Choroid plexus epithelial cell (primary cell): ENCODE data around the gene TAF3.

ENCODE experiments used
- DNase-seq: peaks from one replicate; pipeline ENCODE4 v3.0.0-alpha.2; 2010; ENCODE audit warnings: low read depth
- H3K4me3 ChIP-seq: 2 replicates; pipeline ENCODE4 v1.5.1; 2011; ENCODE audit warnings: low read depth, mild to moderate bottlenecking, control low read depth, low read length, moderate library complexity
- TF ChIP-seq, protein P1 (sequence below): conservative IDR thresholded peaks from 2 replicates; pipeline ENCODE4 v1.5.1; 2011; ENCODE audit warnings: low read depth, mild to moderate bottlenecking, control low read depth, inconsistent platforms, low read length, moderate library complexity

TAF3 gene

DNA sequence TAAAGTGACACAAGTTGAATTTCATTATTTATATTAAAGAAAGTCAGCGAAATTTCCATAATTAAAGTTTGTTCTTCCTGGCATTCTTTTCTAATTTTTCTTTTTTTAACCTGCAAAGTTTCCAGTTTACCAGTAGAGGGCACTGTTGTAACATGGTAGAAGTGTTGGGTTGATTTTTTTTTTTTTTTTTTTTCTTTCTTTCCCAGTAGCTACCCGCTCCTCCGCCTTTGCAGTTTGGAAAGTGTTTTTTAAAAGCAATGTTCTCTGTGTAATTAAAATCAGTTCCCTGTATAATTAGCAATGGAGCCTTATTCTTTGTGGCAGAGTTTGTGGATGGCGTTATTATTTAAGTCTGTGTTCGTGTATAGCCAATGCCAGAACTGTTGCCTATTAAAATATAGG, 53.7 kb downstream of the TAF3 start:
- peak; percentile 34 for DNase-seq

DNA sequence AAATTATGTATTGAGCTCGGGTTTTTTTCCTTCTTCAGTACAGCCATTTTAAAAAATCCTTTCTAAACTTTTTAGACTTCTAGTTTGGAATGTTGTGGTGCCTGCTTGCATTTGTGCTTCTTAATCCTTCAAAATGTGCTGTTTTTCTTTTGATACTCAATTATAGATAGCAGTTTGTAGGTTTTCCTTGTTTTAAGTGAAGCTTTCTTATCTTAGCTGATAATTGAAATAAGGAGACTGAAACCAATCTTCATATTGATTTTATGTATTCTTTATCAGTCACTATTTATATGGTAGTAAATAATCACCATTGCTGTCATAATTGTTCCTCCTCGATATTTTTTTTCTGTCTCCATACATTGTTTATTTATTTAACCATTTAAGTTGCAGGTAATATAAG, 56.6 kb downstream of the TAF3 start:
- H3K4me3 ChIP-seq, result no peak overlapping the region
- no peak for DNase-seq
- TF ChIP-seq, protein P1, sequence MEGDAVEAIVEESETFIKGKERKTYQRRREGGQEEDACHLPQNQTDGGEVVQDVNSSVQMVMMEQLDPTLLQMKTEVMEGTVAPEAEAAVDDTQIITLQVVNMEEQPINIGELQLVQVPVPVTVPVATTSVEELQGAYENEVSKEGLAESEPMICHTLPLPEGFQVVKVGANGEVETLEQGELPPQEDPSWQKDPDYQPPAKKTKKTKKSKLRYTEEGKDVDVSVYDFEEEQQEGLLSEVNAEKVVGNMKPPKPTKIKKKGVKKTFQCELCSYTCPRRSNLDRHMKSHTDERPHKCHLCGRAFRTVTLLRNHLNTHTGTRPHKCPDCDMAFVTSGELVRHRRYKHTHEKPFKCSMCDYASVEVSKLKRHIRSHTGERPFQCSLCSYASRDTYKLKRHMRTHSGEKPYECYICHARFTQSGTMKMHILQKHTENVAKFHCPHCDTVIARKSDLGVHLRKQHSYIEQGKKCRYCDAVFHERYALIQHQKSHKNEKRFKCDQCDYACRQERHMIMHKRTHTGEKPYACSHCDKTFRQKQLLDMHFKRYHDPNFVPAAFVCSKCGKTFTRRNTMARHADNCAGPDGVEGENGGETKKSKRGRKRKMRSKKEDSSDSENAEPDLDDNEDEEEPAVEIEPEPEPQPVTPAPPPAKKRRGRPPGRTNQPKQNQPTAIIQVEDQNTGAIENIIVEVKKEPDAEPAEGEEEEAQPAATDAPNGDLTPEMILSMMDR, result no peak

More for the DNA sequence above, 53.7 kb downstream of the TAF3 start:
- TF ChIP-seq, protein P1, result peak; percentile 69
- H3K4me3 ChIP-seq, result peak overlapping the region; percentile 49

- TF ChIP-seq, protein P1, result no peak
- DNase-seq, result no peak
These were observed 58.3 kb downstream of the TAF3 start for GRCh38 chr10:7876541-7877127.

GRCh38 chr10:7881119-7881518, 62.8 kb downstream of the TAF3 start:
- H3K4me3 ChIP-seq, result no peak overlapping the region
- TF ChIP-seq, protein P1, result no peak
- DNase-seq, result no peak

More at GRCh38 chr10:7876541-7877127, 58.3 kb downstream of the TAF3 start:
- no peak overlapping the region for H3K4me3 ChIP-seq

DNA sequence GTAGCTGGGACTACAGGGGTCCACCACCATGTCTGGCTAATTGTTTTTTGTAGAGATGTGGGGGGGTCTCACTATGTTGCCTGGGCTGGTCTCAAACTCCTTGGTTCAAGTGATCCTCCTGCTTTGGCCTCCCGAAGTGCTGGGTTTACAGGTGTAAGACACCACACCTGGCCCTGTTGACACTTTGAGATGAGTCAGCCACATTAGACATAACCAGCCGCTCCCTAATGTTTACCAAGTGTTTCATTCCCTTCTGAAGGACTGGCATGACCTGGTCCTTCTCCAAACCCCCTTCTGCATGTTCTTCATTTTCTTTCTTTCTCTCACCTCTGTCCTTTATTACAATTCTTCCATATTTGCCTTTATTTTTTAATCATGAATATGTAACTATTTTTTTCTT, 67.8 kb downstream of the TAF3 start:
- no peak overlapping the region for H3K4me3 ChIP-seq
- TF ChIP-seq, protein P1, result no peak
- DNase-seq, result no peak

DNA sequence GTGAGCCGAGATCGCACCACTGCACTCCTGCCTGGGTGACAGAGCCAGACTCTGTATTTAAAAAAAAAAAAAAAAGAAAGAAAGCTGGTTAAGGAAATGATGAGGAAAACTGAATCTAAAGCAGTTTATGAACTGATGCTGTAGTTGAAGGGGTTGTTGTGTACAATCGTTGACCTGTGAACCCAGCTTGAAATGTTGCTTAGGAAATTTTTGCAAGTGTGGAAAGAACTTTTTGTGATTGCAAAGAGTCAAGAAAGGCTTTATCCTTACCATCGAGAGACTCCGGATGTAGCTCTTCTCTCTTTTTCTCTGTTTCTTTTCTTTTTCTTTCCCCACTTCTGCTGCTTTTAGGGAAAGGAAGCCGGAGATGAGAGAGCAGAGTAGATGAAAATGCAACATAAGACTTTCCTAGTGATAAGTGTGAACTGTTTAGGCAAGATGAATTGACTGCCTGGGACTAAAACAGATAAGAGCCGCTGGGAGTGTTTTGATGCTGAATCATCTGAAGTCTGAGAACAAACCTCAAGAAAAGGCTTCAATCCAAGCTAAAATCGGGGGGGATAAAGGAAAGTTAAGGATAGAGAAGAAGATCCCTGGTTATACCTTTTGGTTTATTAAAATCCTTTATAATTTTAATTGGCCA, 69.0 kb downstream of the TAF3 start:
- H3K4me3 ChIP-seq, result no peak overlapping the region
- TF ChIP-seq, protein P1, result no peak

More for the DNA sequence above, 69.0 kb downstream of the TAF3 start:
- DNase-seq, result peak; percentile 75
